PC-3 (cell line): Measurements from ENCODE around the gene MRTFA. TPM values are rescaled to one million over a fixed set of nuclear protein-coding genes. Genes with fewer than 3 reads are reported as not detected.

Source experiments
- ATAC-seq: fragments of 200-7000 bp; cut with Tn5 transposase; 2 replicates; pipeline ENCODE4 v1.9.1; 2020; ENCODE audit warnings: mild to moderate bottlenecking, moderate library complexity
- BruUV-seq: library from RNA; stranded (reverse); fragments of 400-500 nt; replicated peaks from 2 replicates; lab custom pipeline; 2021; lab: Mats Ljungman, UMichigan
- CTCF ChIA-PET: fragments of 300-600 bp; sonication (Branson Sonifier 250); formaldehyde crosslinking; loops from one replicate; lab custom pipeline; 2022; ENCODE audit warnings: antibody characterized with exemption; lab: Charles Lee
- POLR2A ChIA-PET: fragments of 300-600 bp; sonication (Branson Sonifier 250); formaldehyde crosslinking; loops from one replicate; lab custom pipeline; 2022; ENCODE audit warnings: antibody characterized with exemption; ENCODE audit not compliant: unreplicated experiment; lab: Charles Lee
- DNase-seq: peaks from one replicate; pipeline ENCODE4 v3.0.0-alpha.2; 2015
- H2AFZ ChIP-seq: fragments of 300-600 bp; sonication (generic); 2 replicates; pipeline ENCODE4 v1.6.0; 2016; ENCODE audit warnings: antibody characterized with exemption, low read length
- H3F3A ChIP-seq: fragments of 300-600 bp; sonication (generic); one replicate; pipeline ENCODE4 v1.6.0; 2017; ENCODE audit warnings: antibody characterized with exemption, low read length, control low read depth, mild to moderate bottlenecking; ENCODE audit not compliant: unreplicated experiment
- H3K27ac ChIP-seq: fragments of 300-600 bp; sonication (generic); 2 replicates; pipeline ENCODE4 v1.5.1; 2016; ENCODE audit warnings: mild to moderate bottlenecking, low read length
- H3K27me3 ChIP-seq: fragments of 300-600 bp; sonication (generic); 2 replicates; pipeline ENCODE4 v1.6.1; 2016; ENCODE audit warnings: low read length, mixed read lengths
- H3K36me3 ChIP-seq: fragments of 300-600 bp; sonication (generic); 2 replicates; pipeline ENCODE4 v1.6.1; 2016; ENCODE audit warnings: low read depth, mixed run types, low read length, mixed read lengths
- H3K4me1 ChIP-seq: fragments of 300-600 bp; sonication (generic); 2 replicates; pipeline ENCODE4 v1.5.1; 2016; ENCODE audit warnings: low read length; ENCODE audit not compliant: insufficient read depth
- H3K4me2 ChIP-seq: fragments of 300-600 bp; sonication (generic); 2 replicates; pipeline ENCODE4 v1.6.0; 2016; ENCODE audit warnings: low read length
- H3K4me3 ChIP-seq: fragments of 300-600 bp; sonication (generic); 2 replicates; pipeline ENCODE4 v1.5.1; 2016; ENCODE audit warnings: mild to moderate bottlenecking, low read length, mixed read lengths
- H3K79me2 ChIP-seq: fragments of 300-600 bp; sonication (generic); 2 replicates; pipeline ENCODE4 v1.6.1; 2017; ENCODE audit warnings: low read length, mixed read lengths
- H3K9ac ChIP-seq: fragments of 300-600 bp; sonication (generic); 2 replicates; pipeline ENCODE4 v1.6.0; 2016; ENCODE audit warnings: mild to moderate bottlenecking, low read length
- H3K9me2 ChIP-seq: fragments of 300-600 bp; sonication (generic); replicated peaks from 2 replicates; pipeline ENCODE4 v1.6.1; 2016; ENCODE audit warnings: mixed run types, low read length, mixed read lengths
- H3K9me3 ChIP-seq: fragments of 300-600 bp; sonication (generic); 2 replicates; pipeline ENCODE4 v1.6.1; 2016; ENCODE audit warnings: low read length, mixed read lengths
- H4K20me1 ChIP-seq: fragments of 300-600 bp; sonication (generic); 2 replicates; pipeline ENCODE4 v1.6.1; 2016; ENCODE audit warnings: low read length, mixed read lengths
- CTCF ChIP-seq: fragments of 300-600 bp; sonication (generic); conservative IDR thresholded peaks from 2 replicates; pipeline ENCODE4 v1.5.1; 2017; ENCODE audit warnings: antibody characterized with exemption, low read depth, mild to moderate bottlenecking, low read length
- EZH2 ChIP-seq: fragments of 300-600 bp; sonication (generic); IDR thresholded peaks from one replicate; pipeline ENCODE4 v1.6.1; 2017; ENCODE audit warnings: antibody characterized with exemption, mild to moderate bottlenecking, low read length; ENCODE audit not compliant: unreplicated experiment
- EZH2phosphoT487 ChIP-seq: fragments of 300-600 bp; sonication (generic); IDR thresholded peaks from 2 replicates; pipeline ENCODE4 v1.6.1; 2018; ENCODE audit warnings: mild to moderate bottlenecking, antibody characterized with exemption, low read length, borderline replicate concordance
- intact Hi-C: fragments of 100-400 bp; cut with micrococcal nuclease; formaldehyde crosslinking; loops from 2 replicates; pipeline ENCODE4 v1.9.0; 2023
- total RNA-seq: library from RNA; depleted of rRNA; stranded (reverse); fragments of >200 nt; gene quantifications from 2 replicates; pipeline ENCODE4 v1.2.3, GENCODE V29; 2014

Gene MRTFA
- total RNA-seq, 1 experiment from 2014 or later: 32.6 TPM

- no peak for ATAC-seq
- BruUV-seq: no TSS peak
- no peaks in the 10 kb centered on the region for H4K20me1 ChIP-seq
- intact Hi-C loops: no loop called here
- H3K79me2 ChIP-seq: no peaks in the 10 kb centered on the region
- CTCF ChIA-PET: no interaction called here
- no peaks in the 10 kb centered on the region for H3K9me3 ChIP-seq
- no peaks in the 10 kb centered on the region for H3K27me3 ChIP-seq
- no peaks in the 10 kb centered on the region for H3K9me2 ChIP-seq
- H3K9ac ChIP-seq: no peak overlapping the region
- POLR2A ChIA-PET: no interaction called here
- H2AFZ ChIP-seq: no peak overlapping the region
- H3K27ac ChIP-seq: no peak overlapping the region
- H3K4me3 ChIP-seq: no peak overlapping the region
- no peaks in the 10 kb centered on the region for H3K4me1 ChIP-seq
- no peaks in the 10 kb centered on the region for H3K36me3 ChIP-seq
- no peaks in the 10 kb centered on the region for H3F3A ChIP-seq
- no peak overlapping the region for H3K4me2 ChIP-seq
- no peak for DNase-seq
- TF ChIP-seq EZH2phosphoT487: no peak
- no peak for TF ChIP-seq CTCF
- TF ChIP-seq EZH2: no peak
These were observed 163.9 kb downstream of the MRTFA start for GRCh38 chr22:40472579-40472978.

- CTCF ChIA-PET: no interaction called here
- intact Hi-C loops: no loop called here
- H3K27ac ChIP-seq: no peak overlapping the region
- H3K9ac ChIP-seq: no peak overlapping the region
- POLR2A ChIA-PET: no interaction called here
- DNase-seq: no peak
- TF ChIP-seq EZH2: no peak
- no peak for TF ChIP-seq EZH2phosphoT487
- TF ChIP-seq CTCF: no peak
- H3K9me2 ChIP-seq: no peaks in the 10 kb centered on the region
- H3K79me2 ChIP-seq: no peaks in the 10 kb centered on the region
- no TSS peak for BruUV-seq
- no peaks in the 10 kb centered on the region for H3K36me3 ChIP-seq
- no peak overlapping the region for H2AFZ ChIP-seq
- H3K27me3 ChIP-seq: no peaks in the 10 kb centered on the region
- no peak overlapping the region for H3K4me3 ChIP-seq
- H3K4me1 ChIP-seq: no peaks in the 10 kb centered on the region
- no peak overlapping the region for H3K4me2 ChIP-seq
- ATAC-seq: no peak
- no peaks in the 10 kb centered on the region for H4K20me1 ChIP-seq
- no peaks in the 10 kb centered on the region for H3K9me3 ChIP-seq
- no peaks in the 10 kb centered on the region for H3F3A ChIP-seq
These were observed 164.5 kb downstream of the MRTFA start for GRCh38 chr22:40472051-40472450.

GRCh38 chr22:40469181-40469580, 167.3 kb downstream of the MRTFA start:
- ATAC-seq (no peak), DNase-seq (no peak)
- BruUV-seq: no TSS peak

More at GRCh38 chr22:40469181-40469580, 167.3 kb downstream of the MRTFA start:
- no peak for TF ChIP-seq EZH2phosphoT487
- no peak for TF ChIP-seq EZH2
- no peak for TF ChIP-seq CTCF
- POLR2A ChIA-PET: no interaction called here
- Histone ChIP-seq H2AFZ (no peak overlapping the region), H4K20me1 (no peaks in the 10 kb centered on the region), H3K4me3 (no peak overlapping the region), H3K36me3 (no peaks in the 10 kb centered on the region), H3K9me2 (no peaks in the 10 kb centered on the region), H3K4me1 (no peaks in the 10 kb centered on the region), H3K9ac (no peak overlapping the region), H3K27me3 (no peaks in the 10 kb centered on the region), H3K4me2 (no peak overlapping the region), H3F3A (no peaks in the 10 kb centered on the region), H3K79me2 (no peaks in the 10 kb centered on the region), H3K9me3 (no peaks in the 10 kb centered on the region), H3K27ac (no peak overlapping the region)
- intact Hi-C loops: no loop called here
- CTCF ChIA-PET: no interaction called here
